Gastrocnemius medialis (tissue), 4 donors: ENCODE results near the gene C5orf58. TPM values are rescaled to one million over a fixed set of nuclear protein-coding genes. Genes with fewer than 3 reads are reported as not detected.

Experiments
- ATAC-seq, 2 donors: fragments of 150-250 bp; one replicate each; pipeline ENCODE4 v1.9.1; 2016
- DNase-seq, 2 donors: peaks; one replicate each; pipeline ENCODE4 v3.0.0-alpha.2; 2019
- H3K27ac ChIP-seq, 4 donors: fragments of 200-600 bp; sonication (generic); 1 replicate in 1 of 4; 2 replicates in 3 of 4; pipeline ENCODE4 v1.5.1; 2016 to 2018; ENCODE audit warnings: mild to moderate bottlenecking in 2 of 4, moderate library complexity in 1 of 4
- H3K27me3 ChIP-seq, 3 donors: fragments of 200-600 bp; sonication (generic) in 2 of 3; 1 replicate in 1 of 3; 2 replicates in 2 of 3; pipeline versions ENCODE4 v1.5.1 to v1.6.0; 2016 to 2019; ENCODE audit warnings: mild to moderate bottlenecking in 1 of 3, moderate library complexity in 1 of 3
- H3K36me3 ChIP-seq, 2 donors: fragments of 200-600 bp; sonication (generic) in 1 of 2; one replicate each; pipeline ENCODE4 v1.5.1; 2017 to 2018
- H3K4me1 ChIP-seq, 2 donors: fragments of 200-600 bp; sonication (generic) in 1 of 2; one replicate each; pipeline ENCODE4 v1.5.1; 2016 to 2017; ENCODE audit warnings: mild to moderate bottlenecking in 2 of 2
- H3K4me3 ChIP-seq, 4 donors: fragments of 200-600 bp; sonication (generic) in 3 of 4; 1 replicate in 1 of 4; 2 replicates in 3 of 4; pipeline ENCODE4 v1.5.1; 2016 to 2019; ENCODE audit warnings: mild to moderate bottlenecking in 2 of 4
- H3K9me3 ChIP-seq, 3 donors: fragments of 200-600 bp; sonication (generic) in 2 of 3; 1 replicate in 1 of 3; 2 replicates in 2 of 3; pipeline ENCODE4 v1.5.1; 2016 to 2019
- POLR2A ChIP-seq, 2 donors: fragments of 450-650 bp; IDR thresholded peaks; one replicate each; pipeline ENCODE4 v1.6.1; 2017; ENCODE audit warnings: antibody characterized with exemption in 2 of 2, mild to moderate bottlenecking in 2 of 2, moderate library complexity in 2 of 2
- in situ Hi-C, 4 donors: fragments of 200-750 bp; cut with MboI; loops; one replicate each; pipeline versions ENCODE4 v1.15.0 to v1.8.0; 2017; ENCODE audit warnings: low sequenced_read_pairs in 4 of 4
- intact Hi-C: fragments of 100-400 bp; cut with DNase I; formaldehyde crosslinking; loops from one replicate; pipeline ENCODE4 v1.15.1; 2023; ENCODE audit warnings: low total_unique reads
- total RNA-seq, 4 donors: library from RNA; depleted of rRNA; stranded (reverse); fragments of >200 nt; gene quantifications; one replicate each; pipeline versions ENCODE4 v1.1.0 to v1.2.3, GENCODE V29; 2016
- TF ChIP-seq, protein P1 (sequence below), 5 experiments: fragments of 450-650 bp in 3 of 5; fragments of 200-600 bp in 2 of 5; sonication (generic) in 2 of 5; IDR thresholded peaks in 4 of 5; conservative IDR thresholded peaks in 1 of 5; 1 replicate in 4 of 5; 2 replicates in 1 of 5; pipeline ENCODE4 v1.5.1; 2016 to 2019; ENCODE audit warnings: antibody characterized with exemption in 5 of 5, mild to moderate bottlenecking in 3 of 5, moderate library complexity in 3 of 5

The C5orf58 gene
- total RNA-seq, 4 donors from 2014 or later = not detected

- intact Hi-C loops = no loop called here
Observed at GRCh38 chr5:170186856-170187255, 45.9 kb upstream of the C5orf58 start.

DNA sequence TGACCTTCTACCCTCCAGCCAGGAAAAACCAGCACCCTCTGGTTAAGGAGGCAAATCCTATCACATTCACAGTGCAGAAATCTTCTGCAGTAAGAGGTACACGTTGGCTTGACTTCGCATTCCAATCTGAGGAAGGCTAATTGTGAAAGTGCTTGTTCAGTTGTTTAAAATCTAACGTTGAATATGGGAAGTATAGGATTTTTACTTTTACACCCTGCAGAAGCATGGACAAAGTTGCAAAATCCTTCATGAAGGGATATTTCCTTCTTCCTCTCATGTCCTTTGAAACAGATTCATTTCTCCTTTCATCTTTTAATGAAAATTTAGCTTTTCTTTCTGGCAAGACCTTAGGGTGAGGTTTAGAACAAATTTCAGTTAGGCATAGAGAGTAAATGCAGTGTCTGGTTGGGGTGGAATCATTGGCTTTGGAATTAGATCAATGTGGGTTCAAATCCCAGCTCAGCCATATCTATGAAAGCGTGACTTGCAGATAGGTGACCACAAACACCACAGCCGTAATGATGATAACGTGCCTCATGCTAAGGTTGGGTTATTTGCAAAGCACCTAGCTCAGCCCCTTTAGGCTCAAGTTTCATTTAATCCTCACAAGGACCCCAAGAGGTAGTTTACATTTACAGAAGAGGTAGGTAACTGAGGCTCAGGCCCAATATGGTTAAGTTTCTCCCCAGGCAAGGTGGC, 42.2 kb upstream of the C5orf58 start:
- DNase-seq (no peak), ATAC-seq (no peak)
- in situ Hi-C loops = no loop called here
- Histone ChIP-seq H3K27me3 (no peaks in the 10 kb centered on the region), H3K36me3 (no peaks in the 10 kb centered on the region), H3K4me3 (no peak overlapping the region), H3K4me1 (no peaks in the 10 kb centered on the region), H3K27ac (no peak overlapping the region), H3K9me3 (no peaks in the 10 kb centered on the region)
- TF ChIP-seq, protein P1, sequence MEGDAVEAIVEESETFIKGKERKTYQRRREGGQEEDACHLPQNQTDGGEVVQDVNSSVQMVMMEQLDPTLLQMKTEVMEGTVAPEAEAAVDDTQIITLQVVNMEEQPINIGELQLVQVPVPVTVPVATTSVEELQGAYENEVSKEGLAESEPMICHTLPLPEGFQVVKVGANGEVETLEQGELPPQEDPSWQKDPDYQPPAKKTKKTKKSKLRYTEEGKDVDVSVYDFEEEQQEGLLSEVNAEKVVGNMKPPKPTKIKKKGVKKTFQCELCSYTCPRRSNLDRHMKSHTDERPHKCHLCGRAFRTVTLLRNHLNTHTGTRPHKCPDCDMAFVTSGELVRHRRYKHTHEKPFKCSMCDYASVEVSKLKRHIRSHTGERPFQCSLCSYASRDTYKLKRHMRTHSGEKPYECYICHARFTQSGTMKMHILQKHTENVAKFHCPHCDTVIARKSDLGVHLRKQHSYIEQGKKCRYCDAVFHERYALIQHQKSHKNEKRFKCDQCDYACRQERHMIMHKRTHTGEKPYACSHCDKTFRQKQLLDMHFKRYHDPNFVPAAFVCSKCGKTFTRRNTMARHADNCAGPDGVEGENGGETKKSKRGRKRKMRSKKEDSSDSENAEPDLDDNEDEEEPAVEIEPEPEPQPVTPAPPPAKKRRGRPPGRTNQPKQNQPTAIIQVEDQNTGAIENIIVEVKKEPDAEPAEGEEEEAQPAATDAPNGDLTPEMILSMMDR (IDR thresholded peaks at IDR 0.05 in 4 of 5, conservative IDR thresholded peaks at IDR 0.05 in 1 of 5) = no peak
- TF ChIP-seq POLR2A (IDR thresholded peaks at IDR 0.05) = no peak
- intact Hi-C loops = no loop called here

More at GRCh38 chr5:170186856-170187255, 45.9 kb upstream of the C5orf58 start:
- H3K4me1 ChIP-seq = no peaks in the 10 kb centered on the region
- no peak for DNase-seq
- no peaks in the 10 kb centered on the region for H3K9me3 ChIP-seq
- ATAC-seq = no peak
- H3K36me3 ChIP-seq = no peaks in the 10 kb centered on the region
- no peak overlapping the region for H3K4me3 ChIP-seq
- H3K27me3 ChIP-seq = no peaks in the 10 kb centered on the region
- in situ Hi-C loops = no loop called here
- H3K27ac ChIP-seq = no peak overlapping the region
- TF ChIP-seq, protein P1 (IDR thresholded peaks at IDR 0.05 in 4 of 5, conservative IDR thresholded peaks at IDR 0.05 in 1 of 5) = no peak
- TF ChIP-seq POLR2A (IDR thresholded peaks at IDR 0.05) = no peak

DNA sequence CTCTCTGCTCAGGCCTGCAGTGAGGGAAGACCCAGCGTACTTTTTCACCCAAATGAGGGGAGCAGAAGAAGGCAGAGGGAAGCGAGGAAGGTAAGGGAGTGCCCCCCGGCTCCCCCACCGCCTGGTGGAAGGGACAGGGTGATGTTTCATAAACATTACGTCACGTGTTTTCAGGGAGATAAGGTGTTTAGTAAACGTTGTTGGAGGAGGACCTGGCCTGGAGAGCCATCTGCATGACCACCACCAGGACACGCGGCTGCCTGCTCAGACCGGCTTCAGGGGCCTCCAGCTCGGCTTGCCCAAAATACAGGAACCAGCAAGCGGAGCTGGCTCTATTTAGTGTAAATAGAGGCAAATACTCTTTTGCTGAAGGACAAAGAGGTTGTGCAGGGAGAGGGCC, 40.0 kb upstream of the C5orf58 start:
- intact Hi-C loops (no loop called here), in situ Hi-C loops (no loop called here)
- DNase-seq = no peak
- no peaks in the 10 kb centered on the region for H3K36me3 ChIP-seq
- H3K27me3 ChIP-seq = no peaks in the 10 kb centered on the region
- H3K9me3 ChIP-seq = no peaks in the 10 kb centered on the region
- no peaks in the 10 kb centered on the region for H3K4me1 ChIP-seq
- H3K27ac ChIP-seq = no peak overlapping the region
- ATAC-seq = no peak
- TF ChIP-seq, protein P1 (IDR thresholded peaks at IDR 0.05 in 4 of 5, conservative IDR thresholded peaks at IDR 0.05 in 1 of 5) = no peak
- TF ChIP-seq POLR2A (IDR thresholded peaks at IDR 0.05) = no peak
- no peak overlapping the region for H3K4me3 ChIP-seq

GRCh38 chr5:170195961-170196360, 36.8 kb upstream of the C5orf58 start:
- intact Hi-C loops (no loop called here), in situ Hi-C loops (no loop called here)
- Histone ChIP-seq H3K36me3 (no peaks in the 10 kb centered on the region), H3K9me3 (no peaks in the 10 kb centered on the region), H3K4me3 (no peak overlapping the region), H3K4me1 (no peaks in the 10 kb centered on the region), H3K27me3 (no peaks in the 10 kb centered on the region), H3K27ac (no peak overlapping the region)
- ATAC-seq (no peak), DNase-seq (no peak)
- TF ChIP-seq POLR2A (IDR thresholded peaks at IDR 0.05) = no peak
- TF ChIP-seq, protein P1 (IDR thresholded peaks at IDR 0.05 in 4 of 5, conservative IDR thresholded peaks at IDR 0.05 in 1 of 5) = no peak

- Histone ChIP-seq H3K27ac (no peak overlapping the region), H3K36me3 (no peaks in the 10 kb centered on the region), H3K27me3 (no peaks in the 10 kb centered on the region), H3K4me3 (no peak overlapping the region), H3K9me3 (no peaks in the 10 kb centered on the region), H3K4me1 (no peaks in the 10 kb centered on the region)
- TF ChIP-seq POLR2A (IDR thresholded peaks at IDR 0.05) = no peak
- TF ChIP-seq, protein P1 (IDR thresholded peaks at IDR 0.05 in 4 of 5, conservative IDR thresholded peaks at IDR 0.05 in 1 of 5) = no peak
- intact Hi-C loops = no loop called here
- DNase-seq (no peak), ATAC-seq (no peak)
- in situ Hi-C loops = no loop called here
Observed at GRCh38 chr5:170200876-170201275, 31.9 kb upstream of the C5orf58 start.
